Transverse colon (tissue), 4 donors: ENCODE measurements around the gene LEF1. TPM values are rescaled to one million over a fixed set of nuclear protein-coding genes. Genes with fewer than 3 reads are reported as not detected.

Experiments used
- DNase-seq: peaks from one replicate; pipeline ENCODE4 v3.0.0-alpha.2; 2019
- H3K27ac ChIP-seq, 4 donors: fragments of 200-600 bp; sonication (generic); 2 replicates each; pipeline ENCODE4 v1.5.1; 2016 to 2018; ENCODE audit warnings: inconsistent platforms in 4 of 4
- H3K27me3 ChIP-seq: fragments of 200-600 bp; sonication (generic); 2 replicates; pipeline ENCODE4 v1.5.1; 2017; ENCODE audit warnings: inconsistent platforms
- H3K36me3 ChIP-seq, 4 donors: fragments of 200-600 bp; sonication (generic); 2 replicates each; pipeline ENCODE4 v1.5.1; 2017 to 2019; ENCODE audit warnings: inconsistent platforms in 4 of 4
- H3K4me1 ChIP-seq, 4 donors: fragments of 200-600 bp; sonication (generic); 2 replicates each; pipeline ENCODE4 v1.5.1; 2017 to 2020; ENCODE audit warnings: inconsistent platforms in 4 of 4
- H3K4me3 ChIP-seq, 4 donors: fragments of 200-600 bp; sonication (generic); 1 replicate in 1 of 4; 2 replicates in 3 of 4; pipeline versions ENCODE4 v1.5.1 to v1.6.1; 2017 to 2019; ENCODE audit warnings: inconsistent platforms in 4 of 4
- H3K9me3 ChIP-seq, 2 donors: fragments of 200-600 bp; sonication (generic); 2 replicates each; pipeline ENCODE4 v1.5.1; 2017 to 2019; ENCODE audit warnings: inconsistent platforms in 2 of 2
- CTCF ChIP-seq, 5 experiments: fragments of 200-600 bp in 3 of 5; fragments of 450-650 bp in 2 of 5; sonication (generic) in 3 of 5; IDR thresholded peaks; 1 replicate in 2 of 5; 2 replicates in 3 of 5; pipeline ENCODE4 v1.5.1; 2016 to 2017; ENCODE audit warnings: antibody characterized with exemption in 5 of 5, inconsistent platforms in 3 of 5, mild to moderate bottlenecking in 2 of 5, moderate library complexity in 1 of 5
- EP300 ChIP-seq: sonication (generic); formaldehyde crosslinking; IDR thresholded peaks from one replicate; pipeline ENCODE4 v1.6.1; 2017; ENCODE audit warnings: antibody characterized with exemption, low read depth
- POLR2A ChIP-seq: fragments of 450-650 bp; IDR thresholded peaks from one replicate; pipeline ENCODE4 v1.6.1; 2016; ENCODE audit warnings: antibody characterized with exemption, mild to moderate bottlenecking, moderate library complexity
- POLR2AphosphoS5 ChIP-seq, 3 donors: sonication (generic); formaldehyde crosslinking; IDR thresholded peaks; one replicate each; pipeline ENCODE4 v1.6.1; 2016; ENCODE audit warnings: antibody characterized with exemption in 3 of 3
- WGBS, 2 donors: methylation state at CpG; one replicate each; pipeline ENCODE4 v1.1.5; 2018; ENCODE audit warnings: low coverage in 1 of 2; 5-methylcytosine and 5-hydroxymethylcytosine counted together
- in situ Hi-C, 4 donors: fragments of 200-750 bp; cut with MboI; loops; one replicate each; pipeline versions ENCODE4 v1.15.0 to v1.15.1; 2017; ENCODE audit warnings: low sequenced_read_pairs in 3 of 4, low pct_ligation_motif_present in 1 of 4, low pct_unique_long_range_greater_than_20kb in 1 of 4
- intact Hi-C: fragments of 100-400 bp; cut with DNase I; formaldehyde crosslinking; loops from one replicate; pipeline ENCODE4 v1.15.1; 2023; ENCODE audit warnings: low total_unique reads
- total RNA-seq, 4 donors: library from RNA; depleted of rRNA; stranded (reverse); fragments of >200 nt; gene quantifications; one replicate each; pipeline ENCODE4 v1.1.0, GENCODE V29; 2016

Gene LEF1
- total RNA-seq, 4 donors from 2014 or later = 1.4 to 29.2 (median 8.7) TPM

DNA sequence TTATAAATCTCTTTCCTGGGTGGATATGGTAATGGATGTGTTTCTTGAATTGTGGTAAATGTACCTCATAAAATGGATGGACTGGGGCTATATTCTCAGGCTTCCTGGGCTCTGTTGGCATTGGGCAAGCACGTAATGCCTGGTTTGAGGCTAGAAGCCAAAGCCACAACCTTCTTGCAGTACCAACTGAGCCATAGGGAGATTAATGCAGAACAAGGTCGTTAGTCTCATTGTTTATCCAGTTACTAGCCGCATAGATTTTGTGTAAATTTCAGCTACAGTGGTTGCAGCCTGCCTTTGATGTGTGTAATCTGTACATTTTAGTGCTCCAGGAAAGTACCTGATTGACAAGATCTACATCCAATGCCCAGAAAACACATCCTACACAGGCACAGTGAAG, 7.2 kb upstream of the LEF1 start:
- no peaks in the 10 kb centered on the region for H3K9me3 ChIP-seq
- H3K4me1 ChIP-seq = peaks cover 0 to 25% (median 20%) of the 10 kb centered on the region in 4 donors
- no peaks in the 10 kb centered on the region for H3K36me3 ChIP-seq
- WGBS, 2 donors = 48 to 53% methylated on average over 2 to 3 of the region's 3 CpGs
- no peak overlapping the region for H3K27ac ChIP-seq
- DNase-seq = no peak
- TF ChIP-seq POLR2AphosphoS5 (IDR thresholded peaks at IDR 0.05) = no peak
- TF ChIP-seq POLR2A = no peak
- TF ChIP-seq EP300 = no peak
- no peak for TF ChIP-seq CTCF (IDR thresholded peaks at IDR 0.05)
- H3K27me3 ChIP-seq = peaks cover 42% of the 10 kb centered on the region
- in situ Hi-C loops (no loop called here), intact Hi-C loops (loop anchor here (5.0 kb wide), 1 partner anchor 746 kb away; no protein-coding TSS in a partner anchor)
- no peak overlapping the region for H3K4me3 ChIP-seq

DNA sequence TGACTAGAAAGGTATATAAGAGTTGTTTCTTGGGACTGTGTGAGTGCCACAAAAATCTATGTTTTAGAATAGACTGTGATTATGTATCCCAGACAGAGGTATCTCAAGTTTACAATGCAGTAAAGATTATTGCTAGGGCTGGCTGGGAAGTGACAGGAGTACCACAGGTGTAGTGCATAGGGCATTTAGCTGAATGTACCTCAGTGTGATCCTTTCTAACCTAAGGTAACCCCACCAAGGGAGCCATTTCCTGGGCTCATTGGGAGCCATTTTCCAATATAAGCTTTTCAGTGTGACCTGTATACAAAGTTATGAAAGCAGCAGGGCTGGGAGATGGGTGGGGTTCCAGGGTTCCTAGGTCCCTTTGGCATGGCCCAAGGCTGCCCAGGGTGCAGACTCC, 6.1 kb upstream of the LEF1 start:
- Histone ChIP-seq H3K4me3 (no peak overlapping the region), H3K27ac (no peak overlapping the region), H3K4me1 (peaks cover 0 to 25% (median 20%) of the 10 kb centered on the region in 4 donors), H3K27me3 (peaks cover 53% of the 10 kb centered on the region), H3K36me3 (no peaks in the 10 kb centered on the region), H3K9me3 (no peaks in the 10 kb centered on the region)
- TF ChIP-seq EP300 (no peak), POLR2A (no peak)
- in situ Hi-C loops (no loop called here), intact Hi-C loops (loop anchor here (5.0 kb wide), 2 partner anchors 747 to 1288 kb away; no protein-coding TSS in a partner anchor)
- DNase-seq = no peak

GRCh38 chr4:108173599-108174057, 4.9 kb upstream of the LEF1 start:
- 62 to 69% methylated on average over 11 of the region's 11 CpGs for WGBS, 2 donors
- Histone ChIP-seq H3K4me3 (peak overlapping the region; percentile 28 to 63 (median 44)), H3K9me3 (no peaks in the 10 kb centered on the region), H3K36me3 (no peaks in the 10 kb centered on the region), H3K27me3 (peaks cover 66% of the 10 kb centered on the region), H3K27ac (no peak overlapping the region), H3K4me1 (peaks cover 0 to 35% (median 26%) of the 10 kb centered on the region in 4 donors)
- in situ Hi-C loops = no loop called here
- TF ChIP-seq EP300 = no peak
- TF ChIP-seq CTCF (IDR thresholded peaks at IDR 0.05) = no peak
- no peak for TF ChIP-seq POLR2A
- no peak for TF ChIP-seq POLR2AphosphoS5 (IDR thresholded peaks at IDR 0.05)
- DNase-seq = no peak
- intact Hi-C loops = loop anchor here (5.0 kb wide), 1 partner anchor 1286 kb away; no protein-coding TSS in a partner anchor

- no peaks in the 10 kb centered on the region for H3K9me3 ChIP-seq
- intact Hi-C loops = loop anchor here (5.0 kb wide), 1 partner anchor 1286 kb away; no protein-coding TSS in a partner anchor
- peak; percentile 50 for DNase-seq
- 0% methylated on average over 77 of the region's 77 CpGs; no CpG with 5 or more reads in 1 of the 2 donors for WGBS, 2 donors
- TF ChIP-seq POLR2A (no peak), POLR2AphosphoS5 (IDR thresholded peaks at IDR 0.05) (no peak), EP300 (no peak), CTCF (IDR thresholded peaks at IDR 0.05) (no peak)
- H3K4me1 ChIP-seq = peaks cover 0 to 42% (median 31%) of the 10 kb centered on the region in 4 donors
- peaks cover 72% of the 10 kb centered on the region for H3K27me3 ChIP-seq
- H3K4me3 ChIP-seq = peak overlapping the region; percentile 28 to 63 (median 44)
- in situ Hi-C loops = no loop called here
- no peaks in the 10 kb centered on the region for H3K36me3 ChIP-seq
- H3K27ac ChIP-seq = peak overlapping the region; percentile 4 to 32 (median 17)
Measured at GRCh38 chr4:108172753-108173598, 4.2 kb upstream of the LEF1 start.
